Endothelial cell of umbilical vein (primary cell): ENCODE measurements around the gene METTL21A. TPM values are rescaled to one million over a fixed set of nuclear protein-coding genes. Genes with fewer than 3 reads are reported as not detected.
A peak's percentile ranks its signal among the peaks of the same experiment; 100 is the strongest.

Experiments used
- BruUV-seq: library from RNA; stranded (reverse); fragments of 400-500 nt; replicated peaks from 2 replicates; lab custom pipeline; 2021; lab: Mats Ljungman, UMichigan
- CTCF ChIA-PET: fragments of 300-600, 350-600 bp; sonication (Branson Sonifier 250); formaldehyde crosslinking; loops from one replicate; lab custom pipeline; 2021; ENCODE audit warnings: antibody characterized with exemption, inconsistent platforms; lab: Charles Lee
- POLR2A ChIA-PET: fragments of 300-600, 350-600 bp; sonication (Branson Sonifier 250); formaldehyde crosslinking; loops from one replicate; lab custom pipeline; 2021; ENCODE audit warnings: antibody characterized with exemption, inconsistent platforms; lab: Charles Lee
- DNase-seq: peaks from one replicate; pipeline ENCODE4 v3.0.0-alpha.2; 2011; ENCODE audit warnings: low read depth, low spot score
- FAIRE-seq: peaks from 2 replicates; lab custom pipeline; 2011; peaks lifted over from hg19 to GRCh38; lab: Jason Lieb, UNC
- H2AFZ ChIP-seq: 2 replicates; pipeline ENCODE4 v1.6.0; 2012; ENCODE audit warnings: low read depth, low read length, control low read depth, inconsistent platforms
- H3K27ac ChIP-seq: 2 replicates; pipeline ENCODE4 v1.5.1; 2011; ENCODE audit warnings: low read depth, mild to moderate bottlenecking, control low read depth, low read length, moderate library complexity; ENCODE audit not compliant: insufficient read depth
- H3K27me3 ChIP-seq, 2 experiments: 2 replicates each; pipeline versions ENCODE4 v1.6.0 to v1.6.1; 2011; ENCODE audit warnings: low read length in 2 of 2, mixed read lengths in 1 of 2; ENCODE audit not compliant: control insufficient read depth in 2 of 2, insufficient read depth in 2 of 2
- H3K36me3 ChIP-seq, 2 experiments: 2 replicates in 1 of 2; 3 replicates in 1 of 2; pipeline ENCODE4 v1.5.1; 2011; ENCODE audit warnings: low read length in 2 of 2, mild to moderate bottlenecking in 1 of 2, moderate library complexity in 1 of 2; ENCODE audit not compliant: control insufficient read depth in 2 of 2, insufficient read depth in 2 of 2; ENCODE audit errors: extremely low read depth in 1 of 2
- H3K4me1 ChIP-seq: 3 replicates; pipeline ENCODE4 v1.5.1; 2011; ENCODE audit warnings: mild to moderate bottlenecking, low read length; ENCODE audit not compliant: control insufficient read depth, insufficient read depth; ENCODE audit errors: extremely low read depth
- H3K4me2 ChIP-seq: 2 replicates; pipeline ENCODE4 v1.6.1; 2011; ENCODE audit warnings: low read length, control low read depth, mixed read lengths; ENCODE audit not compliant: insufficient read depth
- H3K4me3 ChIP-seq, 3 experiments: fragments of 200-600 bp in 1 of 3; sonication (generic), shearing (Covaris generic) in 1 of 3; replicated peaks in 1 of 3; 2 replicates each; pipeline ENCODE4 v1.5.1; 2011 to 2016; ENCODE audit warnings: control low read depth in 3 of 3, low read length in 3 of 3, mild to moderate bottlenecking in 2 of 3, inconsistent platforms in 1 of 3, low read depth in 1 of 3, moderate library complexity in 1 of 3; ENCODE audit not compliant: insufficient read depth in 1 of 3
- H3K79me2 ChIP-seq: 2 replicates; pipeline ENCODE4 v1.6.0; 2012; ENCODE audit warnings: low read length, inconsistent platforms; ENCODE audit not compliant: control insufficient read depth, insufficient read depth
- H3K9ac ChIP-seq: replicated peaks from 2 replicates; pipeline ENCODE3; 2011; ENCODE audit warnings: low read length, control low read depth; ENCODE audit not compliant: insufficient read depth; ENCODE audit errors: extremely low read depth
- H3K9me1 ChIP-seq: replicated peaks from 3 replicates; pipeline ENCODE4 v1.6.0; 2011; ENCODE audit warnings: mild to moderate bottlenecking, low read length; ENCODE audit not compliant: control insufficient read depth, insufficient read depth; ENCODE audit errors: extremely low read depth
- H3K9me3 ChIP-seq: replicated peaks from 2 replicates; pipeline ENCODE4 v1.5.1; 2012; ENCODE audit warnings: low read length, inconsistent platforms; ENCODE audit not compliant: control insufficient read depth, insufficient read depth
- H4K20me1 ChIP-seq: replicated peaks from 2 replicates; pipeline ENCODE3; 2011; ENCODE audit warnings: mild to moderate bottlenecking, low read length; ENCODE audit not compliant: control insufficient read depth, insufficient read depth; ENCODE audit errors: extremely low read depth
- CTCF ChIP-seq, 2 donors: IDR thresholded peaks; 1 replicate in 1 of 2; 2 replicates in 1 of 2; pipeline ENCODE4 v1.5.1; 2011; ENCODE audit warnings: low read length in 2 of 2, mild to moderate bottlenecking in 2 of 2, moderate library complexity in 2 of 2, control low read depth in 1 of 2, inconsistent platforms in 1 of 2, low read depth in 1 of 2; ENCODE audit not compliant: insufficient read depth in 1 of 2; ENCODE audit errors: extremely low read depth in 1 of 2
- EZH2 ChIP-seq: IDR thresholded peaks from 2 replicates; pipeline ENCODE4 v1.6.1; 2012; ENCODE audit warnings: borderline replicate concordance, low read depth, mild to moderate bottlenecking, moderate library complexity, low read length, inconsistent platforms; ENCODE audit not compliant: severe bottlenecking
- FOS ChIP-seq: IDR thresholded peaks from 2 replicates; pipeline ENCODE4 v1.6.1; 2011; ENCODE audit warnings: mild to moderate bottlenecking, low read length, moderate library complexity, borderline replicate concordance; ENCODE audit not compliant: insufficient read depth
- GATA2 ChIP-seq: IDR thresholded peaks from 2 replicates; pipeline ENCODE4 v1.7.0; 2011; ENCODE audit warnings: low read depth, mild to moderate bottlenecking, moderate library complexity, mixed read lengths, low read length; ENCODE audit not compliant: insufficient read length, insufficient read depth
- JUN ChIP-seq: IDR thresholded peaks from 2 replicates; pipeline ENCODE4 v1.6.1; 2011; ENCODE audit warnings: borderline replicate concordance, low read depth; ENCODE audit not compliant: insufficient read length, insufficient read depth
- MAX ChIP-seq: IDR thresholded peaks from 2 replicates; pipeline ENCODE4 v1.6.1; 2011; ENCODE audit not compliant: insufficient read depth, insufficient read length
- MYC ChIP-seq: IDR thresholded peaks from one replicate; pipeline ENCODE4 v1.6.1; 2011; ENCODE audit warnings: mild to moderate bottlenecking, low read depth, low read length
- POLR2A ChIP-seq: IDR thresholded peaks from 2 replicates; pipeline ENCODE4 v1.6.1; 2012; ENCODE audit warnings: low read depth, mild to moderate bottlenecking, control low read depth, low read length
- POLR2AphosphoS5 ChIP-seq: IDR thresholded peaks from 2 replicates; pipeline ENCODE4 v1.6.1; 2012; ENCODE audit warnings: low read depth, mild to moderate bottlenecking, control low read depth, low read length, moderate library complexity; ENCODE audit not compliant: insufficient read depth
- dilution Hi-C: fragments of 300-500 bp; cut with MboI; formaldehyde crosslinking; loops from one replicate; pipeline ENCODE4 v1.15.0; 2019; ENCODE audit warnings: low sequenced_read_pairs; ENCODE audit not compliant: extremely low pct_ligation_motif_present
- intact Hi-C: fragments of 100-400 bp; cut with micrococcal nuclease; formaldehyde crosslinking; loops from one replicate; pipeline ENCODE4 v1.10.0; 2022
- polyA plus RNA-seq, 4 experiments: library from polyadenylated mRNA; depleted of rRNA in 3 of 4; stranded (reverse) in 3 of 4; unstranded in 1 of 4; fragments of >200 nt; gene quantifications; 2 replicates each; pipeline versions ENCODE4 v1.2.1 to v1.2.3, GENCODE V29; 2011 to 2012; ENCODE audit warnings: missing spikeins in 1 of 4
- total RNA-seq: library from RNA; stranded (reverse); gene quantifications from 2 replicates; pipeline ENCODE4 v1.2.3, GENCODE V29; 2021

METTL21A gene
- total and polyA plus RNA-seq, 2 donors (not counting 3 experiments of a cell fraction or from before 2014, with no cell fraction given): 11.6 to 14.0 TPM

GRCh38 chr2:207621501-207622039 lies 3.6 kb downstream of the METTL21A start:
- Histone ChIP-seq H2AFZ (no peak overlapping the region), H3K9ac (no peak overlapping the region), H3K79me2 (no peaks in the 10 kb centered on the region), H3K4me3 (no peak overlapping the region), H3K4me2 (no peak overlapping the region), H3K27ac (no peak overlapping the region), H3K9me1 (no peaks in the 10 kb centered on the region), H3K27me3 (no peaks in the 10 kb centered on the region), H3K9me3 (no peaks in the 10 kb centered on the region), H4K20me1 (no peaks in the 10 kb centered on the region), H3K36me3 (no peaks in the 10 kb centered on the region), H3K4me1 (peaks cover 23% of the 10 kb centered on the region)
- dilution Hi-C loops: no loop called here
- CTCF ChIA-PET: interaction anchor here (0.6 to 1.1 kb wide), 3 partner anchors 21 to 923 kb away, joined by 3 read pairs; no protein-coding TSS in a partner anchor
- FAIRE-seq (no peak), DNase-seq (no peak)
- intact Hi-C loops: no loop called here
- BruUV-seq: no TSS peak
- TF ChIP-seq MAX (no peak), JUN (no peak), MYC (no peak)
- POLR2A ChIA-PET: interaction anchor here (0.8 to 1.8 kb wide), 2 partner anchors 89 to 92 kb away, joined by 3 to 4 read pairs; partner anchors contain the start of gene CREB1

- Histone ChIP-seq H3K9ac (no peak overlapping the region), H2AFZ (no peak overlapping the region), H4K20me1 (no peaks in the 10 kb centered on the region), H3K79me2 (no peaks in the 10 kb centered on the region), H3K27me3 (no peaks in the 10 kb centered on the region), H3K4me1 (peaks cover 22% of the 10 kb centered on the region), H3K9me1 (no peaks in the 10 kb centered on the region), H3K4me2 (no peak overlapping the region), H3K9me3 (no peaks in the 10 kb centered on the region), H3K4me3 (no peak overlapping the region), H3K27ac (no peak overlapping the region), H3K36me3 (no peaks in the 10 kb centered on the region)
- FAIRE-seq (no peak), DNase-seq (peak; percentile 43)
- no peak for TF ChIP-seq MYC
- no peak for TF ChIP-seq MAX
- TF ChIP-seq POLR2A: no peak
- TF ChIP-seq FOS: no peak
- TF ChIP-seq POLR2AphosphoS5: no peak
- TF ChIP-seq CTCF (IDR thresholded peaks at IDR 0.05; ENCODE audit: extremely low read depth in 1 of 2, insufficient read depth in 1 of 2, low read depth in 1 of 2, low read length in 2 of 2): no peak
- TF ChIP-seq GATA2: no peak
- TF ChIP-seq EZH2: no peak
- no peak for TF ChIP-seq JUN
- ChIA-PET POLR2A (no interaction called here), CTCF (no interaction called here)
- intact Hi-C loops: no loop called here
- BruUV-seq: no TSS peak
- dilution Hi-C loops: no loop called here
Measured at GRCh38 chr2:207619764-207620203, 5.4 kb downstream of the METTL21A start.
